WTC11 (cell line): ENCODE results near the gene AUP1.

Experiments used
- E2F4 ChIP-seq: sonication (generic); formaldehyde crosslinking; IDR thresholded peaks from 2 replicates; pipeline ENCODE4 v1.8.1; 2022; ENCODE audit warnings: low read depth, mild to moderate bottlenecking, moderate library complexity, missing genetic modification reagents, borderline replicate concordance
- ETV6 ChIP-seq: sonication (generic); formaldehyde crosslinking; IDR thresholded peaks from 2 replicates; pipeline ENCODE4 v1.8.1; 2022; ENCODE audit warnings: mild to moderate bottlenecking, missing genetic modification reagents
- HMGA2 ChIP-seq: fragments of 250-450 bp; sonication (Bioruptor Pico); IDR thresholded peaks from 2 replicates; pipeline ENCODE4 v1.4.0; 2021; ENCODE audit warnings: mild to moderate bottlenecking, moderate library complexity
- MAX ChIP-seq: sonication (generic); formaldehyde crosslinking; IDR thresholded peaks from 2 replicates; pipeline ENCODE4 v1.8.0; 2022; ENCODE audit warnings: mild to moderate bottlenecking, missing genetic modification reagents
- NFYB ChIP-seq: sonication (generic); formaldehyde crosslinking; conservative IDR thresholded peaks from 2 replicates; pipeline ENCODE4 v1.8.0; 2022; ENCODE audit warnings: low read depth, missing genetic modification reagents
- NR2C2 ChIP-seq: sonication (generic); formaldehyde crosslinking; IDR thresholded peaks from 2 replicates; pipeline ENCODE4 v1.8.0; 2022; ENCODE audit warnings: mild to moderate bottlenecking, missing genetic modification reagents
- ZNF232 ChIP-seq: sonication (generic); formaldehyde crosslinking; IDR thresholded peaks from 2 replicates; pipeline ENCODE4 v1.8.0; 2022; ENCODE audit warnings: mild to moderate bottlenecking, missing genetic modification reagents
- ZNF396 ChIP-seq: fragments of 250-450 bp; sonication (Bioruptor Pico); IDR thresholded peaks from 2 replicates; pipeline ENCODE4 v1.8.0; 2021; ENCODE audit warnings: mild to moderate bottlenecking, moderate library complexity, borderline replicate concordance
- TF ChIP-seq, protein P1 (sequence below): sonication (generic); formaldehyde crosslinking; IDR thresholded peaks from 2 replicates; pipeline ENCODE4 v1.8.1; 2023; ENCODE audit warnings: mild to moderate bottlenecking, moderate library complexity, missing genetic modification reagents
- TF ChIP-seq, protein P2 (sequence below): fragments of 200-600 bp; IDR thresholded peaks from 2 replicates; pipeline ENCODE4 v1.8.0; 2022; ENCODE audit warnings: antibody characterized with exemption
- TF ChIP-seq, protein P3 (sequence below): sonication (generic); formaldehyde crosslinking; conservative IDR thresholded peaks from 2 replicates; pipeline ENCODE4 v1.8.1; 2022; ENCODE audit warnings: mild to moderate bottlenecking, missing genetic modification reagents
- TF ChIP-seq, protein P4 (sequence below): sonication (generic); formaldehyde crosslinking; IDR thresholded peaks from 2 replicates; pipeline ENCODE4 v1.8.1; 2023; ENCODE audit warnings: mild to moderate bottlenecking, missing genetic modification reagents
- TF ChIP-seq, protein P5 (sequence below): sonication (generic); formaldehyde crosslinking; IDR thresholded peaks from 2 replicates; pipeline ENCODE4 v1.8.0; 2022; ENCODE audit warnings: mild to moderate bottlenecking, missing genetic modification reagents

GRCh38 chr2:74507145-74507925 is 22.2 kb downstream of the AUP1 start, which contains the start of gene PCGF1:
- TF ChIP-seq MAX, result peak; percentile 89
- TF ChIP-seq, protein P1, sequence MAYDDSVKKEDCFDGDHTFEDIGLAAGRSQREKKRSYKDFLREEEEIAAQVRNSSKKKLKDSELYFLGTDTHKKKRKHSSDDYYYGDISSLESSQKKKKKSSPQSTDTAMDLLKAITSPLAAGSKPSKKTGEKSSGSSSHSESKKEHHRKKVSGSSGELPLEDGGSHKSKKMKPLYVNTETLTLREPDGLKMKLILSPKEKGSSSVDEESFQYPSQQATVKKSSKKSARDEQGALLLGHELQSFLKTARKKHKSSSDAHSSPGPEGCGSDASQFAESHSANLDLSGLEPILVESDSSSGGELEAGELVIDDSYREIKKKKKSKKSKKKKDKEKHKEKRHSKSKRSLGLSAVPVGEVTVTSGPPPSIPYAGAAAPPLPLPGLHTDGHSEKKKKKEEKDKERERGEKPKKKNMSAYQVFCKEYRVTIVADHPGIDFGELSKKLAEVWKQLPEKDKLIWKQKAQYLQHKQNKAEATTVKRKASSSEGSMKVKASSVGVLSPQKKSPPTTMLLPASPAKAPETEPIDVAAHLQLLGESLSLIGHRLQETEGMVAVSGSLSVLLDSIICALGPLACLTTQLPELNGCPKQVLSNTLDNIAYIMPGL (CRISPR knock-in tag), result no peak; the same call in 1 of the 2 replicates
- TF ChIP-seq, protein P2, sequence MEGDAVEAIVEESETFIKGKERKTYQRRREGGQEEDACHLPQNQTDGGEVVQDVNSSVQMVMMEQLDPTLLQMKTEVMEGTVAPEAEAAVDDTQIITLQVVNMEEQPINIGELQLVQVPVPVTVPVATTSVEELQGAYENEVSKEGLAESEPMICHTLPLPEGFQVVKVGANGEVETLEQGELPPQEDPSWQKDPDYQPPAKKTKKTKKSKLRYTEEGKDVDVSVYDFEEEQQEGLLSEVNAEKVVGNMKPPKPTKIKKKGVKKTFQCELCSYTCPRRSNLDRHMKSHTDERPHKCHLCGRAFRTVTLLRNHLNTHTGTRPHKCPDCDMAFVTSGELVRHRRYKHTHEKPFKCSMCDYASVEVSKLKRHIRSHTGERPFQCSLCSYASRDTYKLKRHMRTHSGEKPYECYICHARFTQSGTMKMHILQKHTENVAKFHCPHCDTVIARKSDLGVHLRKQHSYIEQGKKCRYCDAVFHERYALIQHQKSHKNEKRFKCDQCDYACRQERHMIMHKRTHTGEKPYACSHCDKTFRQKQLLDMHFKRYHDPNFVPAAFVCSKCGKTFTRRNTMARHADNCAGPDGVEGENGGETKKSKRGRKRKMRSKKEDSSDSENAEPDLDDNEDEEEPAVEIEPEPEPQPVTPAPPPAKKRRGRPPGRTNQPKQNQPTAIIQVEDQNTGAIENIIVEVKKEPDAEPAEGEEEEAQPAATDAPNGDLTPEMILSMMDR, result no peak
- TF ChIP-seq, protein P3, sequence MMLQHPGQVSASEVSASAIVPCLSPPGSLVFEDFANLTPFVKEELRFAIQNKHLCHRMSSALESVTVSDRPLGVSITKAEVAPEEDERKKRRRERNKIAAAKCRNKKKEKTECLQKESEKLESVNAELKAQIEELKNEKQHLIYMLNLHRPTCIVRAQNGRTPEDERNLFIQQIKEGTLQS (CRISPR knock-in tag), result no peak
- TF ChIP-seq ZNF396 (CRISPR knock-in tag), result no peak
- TF ChIP-seq, protein P4, sequence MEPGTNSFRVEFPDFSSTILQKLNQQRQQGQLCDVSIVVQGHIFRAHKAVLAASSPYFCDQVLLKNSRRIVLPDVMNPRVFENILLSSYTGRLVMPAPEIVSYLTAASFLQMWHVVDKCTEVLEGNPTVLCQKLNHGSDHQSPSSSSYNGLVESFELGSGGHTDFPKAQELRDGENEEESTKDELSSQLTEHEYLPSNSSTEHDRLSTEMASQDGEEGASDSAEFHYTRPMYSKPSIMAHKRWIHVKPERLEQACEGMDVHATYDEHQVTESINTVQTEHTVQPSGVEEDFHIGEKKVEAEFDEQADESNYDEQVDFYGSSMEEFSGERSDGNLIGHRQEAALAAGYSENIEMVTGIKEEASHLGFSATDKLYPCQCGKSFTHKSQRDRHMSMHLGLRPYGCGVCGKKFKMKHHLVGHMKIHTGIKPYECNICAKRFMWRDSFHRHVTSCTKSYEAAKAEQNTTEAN (CRISPR knock-in tag), result no peak
- TF ChIP-seq, protein P5, sequence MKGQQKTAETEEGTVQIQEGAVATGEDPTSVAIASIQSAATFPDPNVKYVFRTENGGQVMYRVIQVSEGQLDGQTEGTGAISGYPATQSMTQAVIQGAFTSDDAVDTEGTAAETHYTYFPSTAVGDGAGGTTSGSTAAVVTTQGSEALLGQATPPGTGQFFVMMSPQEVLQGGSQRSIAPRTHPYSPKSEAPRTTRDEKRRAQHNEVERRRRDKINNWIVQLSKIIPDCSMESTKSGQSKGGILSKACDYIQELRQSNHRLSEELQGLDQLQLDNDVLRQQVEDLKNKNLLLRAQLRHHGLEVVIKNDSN, result peak; percentile 93
- TF ChIP-seq ETV6 (CRISPR knock-in tag), result peak; percentile 62; the same call in 1 of the 2 replicates
- no peak for TF ChIP-seq E2F4 (CRISPR knock-in tag)
- peak; percentile 51; the same call in 1 of the 2 replicates for TF ChIP-seq ZNF232 (CRISPR knock-in tag)
- TF ChIP-seq NFYB, result 0 out of 2 replicates have a peak, but pooled peaks have one; percentile 16
- no peak for TF ChIP-seq NR2C2 (CRISPR knock-in tag)
- no peak for TF ChIP-seq HMGA2
